Measurements from ENCODE around the gene PAXIP1.
"Not testable (repeated sequence)": the region's sequence is repeated elsewhere in the genome, so short reads cannot be mapped to it uniquely, and the experiment has no call there.

The PAXIP1 gene

GRCh38 chr7:154934353-154934952 is 68.5 kb downstream of the PAXIP1 start:
- not testable (repeated sequence) for DNase-seq

- no peak for DNase-seq
These were observed 71.0 kb downstream of the PAXIP1 start for GRCh38 chr7:154931906-154932305.

- DNase-seq = no peak
These were observed 73.8 kb downstream of the PAXIP1 start for GRCh38 chr7:154929006-154929726.

GRCh38 chr7:154928136-154929005 is 74.6 kb downstream of the PAXIP1 start:
- no peak for DNase-seq

DNA sequence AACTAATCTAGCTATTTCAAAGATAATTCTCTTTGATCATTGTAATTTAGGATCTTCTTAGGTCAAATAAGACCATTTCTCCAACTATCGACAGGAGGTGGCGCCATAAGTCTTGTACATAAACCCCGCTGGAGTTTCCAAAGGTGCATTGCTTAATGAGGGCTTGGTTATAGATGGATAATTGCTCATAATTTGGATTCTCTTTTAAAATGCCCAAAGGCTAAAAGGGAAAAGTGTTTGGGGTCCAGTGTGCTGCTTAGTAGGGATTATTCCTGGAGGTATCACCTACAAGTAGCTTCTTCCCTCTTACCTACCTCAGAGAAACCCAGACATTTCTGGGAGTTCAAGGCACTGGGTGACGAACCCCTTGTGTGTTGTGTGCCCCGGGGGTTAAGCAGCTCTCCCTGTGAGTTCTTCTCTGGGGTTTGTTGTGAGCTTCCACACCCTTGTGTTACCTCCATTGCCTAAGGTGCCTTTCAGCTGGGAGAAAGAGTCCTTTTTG is 75.2 kb downstream of the PAXIP1 start:
- DNase-seq = peak; percentile 28 to 71

DNA sequence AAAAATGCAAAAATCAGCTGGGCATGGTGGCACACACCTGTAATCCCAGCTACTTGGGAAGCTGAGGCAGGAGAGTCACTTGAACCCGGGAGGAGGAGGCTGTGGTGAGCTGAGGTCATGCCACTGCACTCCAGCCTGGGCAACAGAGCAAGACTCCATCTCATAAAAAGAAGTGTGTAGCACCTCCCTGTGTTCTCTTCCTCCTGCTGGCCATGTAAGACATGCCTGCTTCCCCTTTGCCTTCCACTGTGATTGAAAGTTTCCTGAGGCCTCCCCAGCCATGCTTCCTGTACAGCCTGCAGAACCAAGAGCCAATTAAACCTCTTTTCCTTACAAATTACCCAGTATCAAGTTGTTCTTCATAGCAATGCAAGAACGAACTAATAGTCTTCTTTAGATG is 80.5 kb downstream of the PAXIP1 start:
- not testable (repeated sequence) for DNase-seq

DNA sequence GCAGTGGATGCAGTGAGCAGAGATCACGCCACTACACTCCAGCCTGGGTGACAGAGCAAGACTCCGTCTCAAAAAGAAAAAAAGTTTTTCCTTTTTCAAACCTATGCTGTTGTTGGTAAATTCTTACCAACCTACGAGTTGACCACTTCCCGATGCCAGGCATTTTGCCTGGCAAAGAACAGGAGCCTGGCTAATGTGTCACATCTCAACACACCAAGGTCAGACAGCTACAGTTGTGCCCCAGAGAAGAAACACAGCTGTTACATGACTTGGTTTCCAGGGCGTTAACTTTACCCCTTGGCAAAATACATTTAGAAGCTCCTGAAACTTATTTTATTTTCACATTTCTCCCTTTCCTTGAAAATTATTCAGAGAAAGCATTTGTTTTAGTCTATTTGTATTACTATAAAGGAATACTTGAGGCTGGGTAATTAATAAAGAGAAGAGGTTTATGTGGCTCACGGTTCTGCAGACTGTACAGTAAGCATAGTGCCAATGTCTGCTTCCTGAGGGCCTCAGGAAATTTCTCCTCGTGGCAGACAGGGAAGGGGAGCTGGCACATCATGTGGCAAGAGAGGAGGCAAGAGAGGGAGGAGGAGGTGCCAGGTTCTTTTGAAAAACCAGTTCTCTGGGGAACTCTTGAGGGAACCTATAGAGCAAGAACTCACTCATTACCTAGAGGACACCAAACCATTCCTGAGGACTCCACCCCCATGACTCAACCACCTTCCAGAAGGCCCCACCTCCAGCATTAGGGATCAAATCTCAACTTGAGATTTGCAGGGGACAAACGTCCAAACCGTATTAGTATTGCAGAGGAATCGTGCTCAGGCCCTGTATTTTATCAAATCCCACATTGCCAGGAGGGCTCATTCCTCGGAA is 83.3 kb downstream of the PAXIP1 start:
- DNase-seq = no peak

DNA sequence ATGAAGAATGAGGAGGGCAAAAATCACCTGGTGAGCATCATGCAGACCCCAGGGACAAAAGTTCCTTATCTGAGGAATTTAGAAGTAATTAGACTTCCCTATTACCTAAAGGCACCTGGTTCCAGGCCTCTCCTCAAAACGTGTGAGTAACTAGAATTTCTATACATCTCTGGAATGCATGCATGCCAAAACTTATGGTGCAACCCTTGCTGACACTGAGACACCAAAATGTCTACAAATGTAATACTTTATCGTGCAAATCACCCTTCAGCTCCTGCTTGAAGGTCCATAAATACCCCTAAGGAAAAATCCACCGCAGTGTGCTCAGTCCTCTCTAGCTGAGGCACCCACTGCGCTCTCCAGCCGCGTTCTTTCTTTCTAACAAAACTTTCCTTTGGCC is 84.2 kb downstream of the PAXIP1 start:
- no peak for DNase-seq

GRCh38 chr7:154918266-154918665 is 84.7 kb downstream of the PAXIP1 start:
- DNase-seq = no peak

DNA sequence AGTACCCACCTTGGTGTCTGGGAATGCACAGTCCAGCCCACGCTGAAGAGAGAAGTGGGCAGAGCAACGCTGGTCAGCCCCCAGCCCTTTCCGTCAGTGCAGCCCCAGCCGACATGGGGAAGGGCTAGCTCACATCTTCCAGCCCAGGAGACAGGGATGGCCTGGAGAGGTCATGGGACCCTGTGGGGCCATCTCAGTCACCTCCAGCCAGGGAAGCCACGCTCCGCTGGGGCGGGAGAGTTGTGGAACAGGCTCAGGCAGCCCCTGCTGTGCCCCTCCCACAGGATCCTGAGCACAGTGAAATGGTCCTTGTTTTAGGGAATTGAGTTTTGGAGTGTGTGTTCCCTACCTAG is 85.1 kb downstream of the PAXIP1 start:
- no peak for DNase-seq

GRCh38 chr7:154916856-154917807 is 85.8 kb downstream of the PAXIP1 start:
- no peak for DNase-seq

DNA sequence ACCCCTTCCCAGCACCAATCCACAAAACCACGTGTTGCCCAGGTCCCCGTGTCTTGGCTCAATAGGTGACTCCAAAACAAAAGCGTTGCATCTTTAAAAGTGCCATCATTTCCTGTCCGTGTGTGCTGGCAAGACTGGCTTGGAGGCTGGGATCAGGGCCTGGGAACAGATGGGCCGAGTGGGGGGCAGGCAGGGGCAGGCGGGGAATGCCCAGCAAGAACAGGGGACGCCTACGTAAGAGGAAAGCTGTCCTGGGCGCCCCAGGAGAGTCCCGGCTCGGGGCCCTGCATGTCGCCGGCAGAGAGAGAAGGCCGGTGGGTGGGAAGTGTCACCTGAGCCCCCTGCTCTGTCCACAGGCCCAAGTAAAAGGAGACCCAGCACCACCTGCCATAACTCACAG is 86.5 kb downstream of the PAXIP1 start:
- DNase-seq = peak in 1 of 2 experiments; percentile 37

DNA sequence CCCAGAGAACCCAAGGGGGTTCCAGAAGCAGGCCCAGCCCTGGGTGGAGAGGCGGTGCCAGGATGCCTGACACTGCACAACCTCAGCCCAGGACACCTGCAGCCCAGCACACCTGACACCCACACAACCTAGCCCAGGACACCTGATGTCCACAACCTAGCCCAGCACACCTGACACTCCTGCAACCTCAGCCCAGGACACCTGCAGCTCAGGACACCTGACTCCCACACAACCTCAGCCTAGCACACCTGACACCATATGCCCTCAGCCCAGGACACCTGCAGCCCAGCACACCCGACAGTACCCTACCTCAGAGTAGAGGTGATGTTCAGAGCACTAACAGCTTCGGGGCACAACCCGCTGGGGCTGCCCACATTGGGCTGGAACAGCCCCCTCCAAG is 87.3 kb downstream of the PAXIP1 start:
- no peak for DNase-seq

DNA sequence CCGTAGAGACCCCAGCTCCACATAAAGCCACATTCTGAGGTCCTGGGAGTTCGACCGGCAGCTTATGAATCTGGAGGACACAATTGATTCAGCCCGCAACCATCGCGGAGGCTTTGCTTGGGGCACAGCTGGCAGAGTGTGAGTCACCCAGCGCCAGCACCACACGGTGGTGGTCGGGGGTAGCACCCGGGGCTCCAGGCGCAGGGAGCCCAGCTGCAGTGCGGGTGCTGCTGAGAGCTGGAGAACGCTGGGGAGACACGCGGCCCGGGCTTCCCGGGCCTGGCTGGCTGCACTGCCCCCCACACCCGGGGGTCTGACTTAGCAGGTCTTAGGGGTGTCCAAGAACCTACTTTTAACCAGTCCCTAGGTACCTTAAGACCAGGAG is 87.9 kb downstream of the PAXIP1 start:
- DNase-seq = no peak

- DNase-seq = no peak
These were observed 88.5 kb downstream of the PAXIP1 start for GRCh38 chr7:154914308-154914995.

- peak; percentile 30 to 50 for DNase-seq
These were observed 89.2 kb downstream of the PAXIP1 start for GRCh38 chr7:154913638-154914307.

DNA sequence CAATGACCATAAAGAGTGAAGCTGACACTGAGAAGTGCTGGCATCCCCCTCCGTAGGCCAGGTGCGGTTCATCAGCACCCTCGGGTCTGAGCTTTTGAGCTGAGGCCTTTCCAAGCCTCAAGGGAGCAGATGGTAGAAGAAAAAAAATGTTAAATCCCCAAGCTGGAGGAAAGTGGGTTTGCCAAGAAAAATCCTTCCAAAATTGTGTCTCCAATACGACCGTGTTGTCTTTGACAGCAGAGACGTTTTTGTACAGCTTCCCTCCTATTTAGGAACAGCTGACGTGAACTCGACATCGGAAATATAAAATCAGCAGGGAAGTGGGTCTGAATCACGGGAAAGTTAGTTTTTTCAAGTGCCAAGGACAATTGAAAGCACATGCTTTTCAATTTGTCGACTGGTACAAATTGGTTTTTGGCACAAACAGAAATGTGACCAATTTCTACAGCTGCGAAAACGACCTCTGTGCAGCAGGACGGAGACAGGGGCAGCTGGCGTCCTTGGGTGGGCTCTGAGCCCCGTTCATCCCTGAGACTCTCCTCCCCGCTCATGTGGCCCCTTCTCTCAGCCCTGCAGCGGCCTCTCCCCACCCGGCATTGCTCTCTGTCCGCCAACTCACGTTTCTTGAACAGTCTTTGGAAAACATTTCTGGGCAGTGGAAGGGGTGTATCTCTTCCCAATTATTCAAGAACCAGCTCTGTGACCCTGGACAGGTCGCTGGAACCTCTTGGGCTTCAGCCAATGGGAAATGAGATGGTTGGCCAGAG is 89.9 kb downstream of the PAXIP1 start:
- no peak for DNase-seq

DNA sequence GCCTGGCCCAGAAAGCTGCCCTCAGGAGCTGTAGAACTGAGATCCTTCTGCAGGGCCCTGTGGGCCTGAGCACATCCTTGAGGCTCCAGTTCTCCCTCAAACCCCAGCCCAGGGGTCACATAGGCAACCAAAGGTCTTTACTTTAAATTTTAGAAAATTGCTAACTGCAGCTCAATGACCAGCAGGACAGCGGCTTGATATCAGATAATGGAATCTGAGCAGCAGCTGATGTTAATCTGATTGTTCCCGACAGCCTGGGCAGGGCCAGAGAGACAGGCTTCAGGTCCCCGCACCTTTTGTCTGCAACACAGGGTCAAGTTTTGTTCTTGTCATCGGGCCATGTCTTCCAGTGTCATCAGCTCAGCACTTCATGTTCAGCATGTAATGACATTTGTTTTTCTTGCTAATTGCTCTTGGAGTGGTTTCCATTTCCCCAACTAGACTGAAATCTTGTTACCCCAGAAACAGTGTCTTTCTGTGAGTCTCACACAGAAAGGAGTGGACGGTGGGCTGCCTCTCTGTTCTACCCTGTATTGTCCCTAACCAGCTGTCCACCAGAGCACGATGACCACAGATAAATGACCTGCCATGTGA is 91.0 kb downstream of the PAXIP1 start:
- no peak for DNase-seq

- DNase-seq = no peak
These were observed 91.5 kb downstream of the PAXIP1 start for GRCh38 chr7:154911411-154911810.
